Measurements from ENCODE around the gene PDE4D. TPM values are rescaled to one million over a fixed set of nuclear protein-coding genes. Genes with fewer than 3 reads are reported as not detected.

The PDE4D gene
- total and polyA plus RNA-seq, 11 donors, result 5.2 to 68.3 (median 42.1) TPM

DNA sequence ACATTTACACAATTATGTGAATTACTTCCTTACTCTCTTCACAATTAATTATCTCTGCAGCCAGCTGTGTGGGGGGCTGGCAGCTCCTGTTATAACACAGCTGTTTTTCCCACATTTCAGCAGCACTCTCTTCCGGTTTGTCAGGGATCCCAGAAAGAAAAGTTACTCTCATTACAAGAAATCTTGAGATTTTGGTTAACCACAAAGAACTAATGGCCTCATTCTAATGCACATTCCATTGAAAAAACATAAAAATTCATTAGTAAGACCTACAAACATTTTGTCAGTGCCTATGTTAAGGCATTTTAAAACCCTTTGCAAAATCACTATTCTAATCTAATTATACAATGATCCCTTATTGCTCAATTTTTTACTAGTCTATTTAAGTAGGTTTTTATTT is 64.1 kb downstream of the PDE4D start:
- intact Hi-C loops (cut with DNase I), result no loop called here

DNA sequence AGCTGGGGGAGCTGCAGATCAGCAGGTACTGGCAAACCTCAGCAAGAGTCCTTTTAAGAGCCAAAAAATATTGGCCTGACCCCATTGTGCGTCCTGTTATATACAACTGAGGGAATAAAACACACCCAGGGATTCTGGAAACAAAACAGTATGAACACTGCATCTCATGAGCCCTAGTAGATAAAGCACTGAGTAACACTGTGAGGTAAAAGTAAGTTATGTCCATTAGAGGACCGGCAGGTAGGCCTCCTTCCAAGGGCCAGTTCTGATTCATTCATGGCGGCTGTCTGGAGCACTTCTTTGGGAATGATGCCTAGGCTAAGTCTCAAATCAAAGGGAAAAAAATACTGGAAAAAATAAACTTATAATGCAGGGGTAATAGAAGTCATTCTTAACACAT is 64.9 kb downstream of the PDE4D start:
- H3K27me3 ChIP-seq, result no peaks in the 10 kb centered on the region
- no peaks in the 10 kb centered on the region for H3K36me3 ChIP-seq
- ATAC-seq (peak in 1 of 4 donors; percentile 58), DNase-seq (no peak)
- H3K4me3 ChIP-seq, result no peak overlapping the region
- intact Hi-C loops (cut with DNase I), result no loop called here
- H3K27ac ChIP-seq, result no peak overlapping the region
- WGBS, 4 donors, result 73 to 82% (median 80%) methylated on average over 2 to 3 of the region's 3 CpGs
- H3K4me1 ChIP-seq, result peaks cover 0 to 16% (median 0%) of the 10 kb centered on the region in 12 donors
- TF ChIP-seq, protein P1, sequence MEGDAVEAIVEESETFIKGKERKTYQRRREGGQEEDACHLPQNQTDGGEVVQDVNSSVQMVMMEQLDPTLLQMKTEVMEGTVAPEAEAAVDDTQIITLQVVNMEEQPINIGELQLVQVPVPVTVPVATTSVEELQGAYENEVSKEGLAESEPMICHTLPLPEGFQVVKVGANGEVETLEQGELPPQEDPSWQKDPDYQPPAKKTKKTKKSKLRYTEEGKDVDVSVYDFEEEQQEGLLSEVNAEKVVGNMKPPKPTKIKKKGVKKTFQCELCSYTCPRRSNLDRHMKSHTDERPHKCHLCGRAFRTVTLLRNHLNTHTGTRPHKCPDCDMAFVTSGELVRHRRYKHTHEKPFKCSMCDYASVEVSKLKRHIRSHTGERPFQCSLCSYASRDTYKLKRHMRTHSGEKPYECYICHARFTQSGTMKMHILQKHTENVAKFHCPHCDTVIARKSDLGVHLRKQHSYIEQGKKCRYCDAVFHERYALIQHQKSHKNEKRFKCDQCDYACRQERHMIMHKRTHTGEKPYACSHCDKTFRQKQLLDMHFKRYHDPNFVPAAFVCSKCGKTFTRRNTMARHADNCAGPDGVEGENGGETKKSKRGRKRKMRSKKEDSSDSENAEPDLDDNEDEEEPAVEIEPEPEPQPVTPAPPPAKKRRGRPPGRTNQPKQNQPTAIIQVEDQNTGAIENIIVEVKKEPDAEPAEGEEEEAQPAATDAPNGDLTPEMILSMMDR (IDR thresholded peaks at IDR 0.05), result no peak
- TF ChIP-seq POLR2A (IDR thresholded peaks at IDR 0.05), result no peak
- no peaks in the 10 kb centered on the region for H3K9me3 ChIP-seq

More for the DNA sequence above, 64.1 kb downstream of the PDE4D start:
- H3K9me3 ChIP-seq, result no peaks in the 10 kb centered on the region
- DNase-seq, result peak in 2 of 5 donors; percentile 13 to 21
- 27 to 54% (median 34%) methylated on average over 1 of the region's 1 CpG for WGBS, 4 donors
- TF ChIP-seq, protein P1 (IDR thresholded peaks at IDR 0.05), result no peak
- TF ChIP-seq POLR2A (IDR thresholded peaks at IDR 0.05), result no peak
- peak in 2 of 4 donors; percentile 50 to 54 for ATAC-seq
- H3K4me1 ChIP-seq, result peaks cover 0 to 16% (median 0%) of the 10 kb centered on the region in 12 donors
- no peaks in the 10 kb centered on the region for H3K27me3 ChIP-seq
- no peak overlapping the region for H3K4me3 ChIP-seq
- H3K27ac ChIP-seq, result no peak overlapping the region
- H3K36me3 ChIP-seq, result no peaks in the 10 kb centered on the region

DNA sequence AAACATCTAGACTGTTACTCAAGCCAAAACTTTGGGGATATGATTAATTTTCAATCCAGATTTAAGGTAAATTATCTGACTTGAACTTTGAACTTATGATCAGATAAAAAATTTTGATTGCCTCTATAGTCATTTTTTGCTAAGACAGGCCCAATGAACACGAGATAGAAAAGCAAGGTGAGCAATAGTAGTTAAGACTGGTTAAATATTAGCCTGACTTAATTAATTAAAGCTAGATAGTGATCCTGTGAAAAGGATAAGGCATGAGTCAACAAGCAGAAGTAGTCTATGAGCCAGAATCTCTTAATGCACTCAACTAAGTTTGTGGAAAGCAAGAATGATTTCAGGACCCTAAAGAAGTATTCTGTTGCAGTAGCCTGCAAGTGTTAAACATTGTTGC is 66.5 kb downstream of the PDE4D start:
- Histone ChIP-seq H3K36me3 (no peaks in the 10 kb centered on the region), H3K4me3 (no peak overlapping the region), H3K27me3 (no peaks in the 10 kb centered on the region), H3K9me3 (no peaks in the 10 kb centered on the region), H3K27ac (no peak overlapping the region), H3K4me1 (peaks cover 0 to 16% (median 0%) of the 10 kb centered on the region in 12 donors)
- 74 to 91% (median 81%) methylated on average over 1 of the region's 1 CpG for WGBS, 4 donors
- TF ChIP-seq POLR2A (IDR thresholded peaks at IDR 0.05), result no peak
- TF ChIP-seq, protein P1 (IDR thresholded peaks at IDR 0.05), result no peak
- intact Hi-C loops (cut with DNase I), result no loop called here
- DNase-seq (no peak), ATAC-seq (no peak)

DNA sequence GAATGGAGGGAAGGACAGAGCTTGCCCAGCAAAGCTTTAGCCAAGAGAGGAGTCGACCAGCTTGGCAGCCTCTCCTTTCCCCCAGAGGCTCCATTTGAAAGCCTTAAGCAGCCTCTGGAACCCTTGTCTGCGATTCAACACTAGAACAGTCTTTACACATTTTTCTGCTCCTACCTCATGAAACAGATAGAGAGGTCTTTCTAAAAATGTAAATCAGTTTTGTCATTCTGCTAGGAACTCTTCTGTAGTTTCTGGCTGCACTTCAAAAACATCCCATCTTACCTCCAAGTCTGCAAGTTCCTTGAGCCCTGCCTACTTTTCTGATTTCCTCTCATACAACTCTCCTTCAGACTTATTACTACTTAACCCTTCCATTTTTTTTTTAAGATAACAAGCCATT is 70.1 kb downstream of the PDE4D start:
- intact Hi-C loops (cut with DNase I), result no loop called here
- no peak overlapping the region for H3K27ac ChIP-seq
- H3K27me3 ChIP-seq, result no peaks in the 10 kb centered on the region
- no peak for TF ChIP-seq POLR2A (IDR thresholded peaks at IDR 0.05)
- TF ChIP-seq, protein P1 (IDR thresholded peaks at IDR 0.05), result no peak
- 41 to 54% (median 45%) methylated on average over 2 of the region's 2 CpGs for WGBS, 4 donors
- no peak for DNase-seq
- H3K4me1 ChIP-seq, result peaks cover 0 to 2% (median 0%) of the 10 kb centered on the region in 12 donors
- H3K4me3 ChIP-seq, result no peak overlapping the region
- H3K9me3 ChIP-seq, result no peaks in the 10 kb centered on the region
- no peak for ATAC-seq
- no peaks in the 10 kb centered on the region for H3K36me3 ChIP-seq

Measured in heart left ventricle (tissue), 16 donors.